ENCODE measurements around the gene JAGN1.
A peak's percentile ranks its signal among the peaks of the same experiment; 100 is the strongest.
"Not testable (repeated sequence)": the region's sequence is repeated elsewhere in the genome, so short reads cannot be mapped to it uniquely, and the experiment has no call there.

Gene JAGN1

GRCh38 chr3:9863058-9863772, 27.2 kb upstream of the JAGN1 start:
- H3K27ac ChIP-seq (ENCODE audit: poor library complexity, severe bottlenecking), result no peak overlapping the region
- no peaks in the 10 kb centered on the region for H3K36me3 ChIP-seq (ENCODE audit: low read depth)
- no peak for TF ChIP-seq CTCF (IDR thresholded peaks at IDR 0.05; ENCODE audit: poor library complexity, severe bottlenecking)
- no peak overlapping the region for H3K4me3 ChIP-seq (ENCODE audit: severe bottlenecking)
- DNase-seq (ENCODE audit: low spot score) (no peak), ATAC-seq (ENCODE audit: low read depth) (no peak)
- no peaks in the 10 kb centered on the region for H3K27me3 ChIP-seq (ENCODE audit: insufficient read depth, poor library complexity, severe bottlenecking)
- peaks cover 11% of the 10 kb centered on the region for H3K4me1 ChIP-seq (ENCODE audit: insufficient read depth, poor library complexity, severe bottlenecking)
- H3K9me3 ChIP-seq (ENCODE audit: severe bottlenecking), result no peaks in the 10 kb centered on the region

GRCh38 chr3:9864200-9864927, 26.0 kb upstream of the JAGN1 start:
- peak; percentile 69 for ATAC-seq (ENCODE audit: low read depth)
- Histone ChIP-seq H3K4me3 (ENCODE audit: severe bottlenecking) (no peak overlapping the region), H3K9me3 (ENCODE audit: severe bottlenecking) (no peaks in the 10 kb centered on the region), H3K27ac (ENCODE audit: poor library complexity, severe bottlenecking) (peak overlapping the region; percentile 46), H3K4me1 (ENCODE audit: insufficient read depth, poor library complexity, severe bottlenecking) (peaks cover 11% of the 10 kb centered on the region), H3K36me3 (ENCODE audit: low read depth) (no peaks in the 10 kb centered on the region), H3K27me3 (ENCODE audit: insufficient read depth, poor library complexity, severe bottlenecking) (no peaks in the 10 kb centered on the region)
- DNase-seq (ENCODE audit: low spot score), result no peak
- TF ChIP-seq CTCF (IDR thresholded peaks at IDR 0.05; ENCODE audit: poor library complexity, severe bottlenecking), result no peak

- H3K27me3 ChIP-seq (ENCODE audit: insufficient read depth, poor library complexity, severe bottlenecking); DNase-seq (ENCODE audit: low spot score); H3K36me3 ChIP-seq (ENCODE audit: low read depth); H3K9me3 ChIP-seq (ENCODE audit: severe bottlenecking); ATAC-seq (ENCODE audit: low read depth); H3K4me3 ChIP-seq (ENCODE audit: severe bottlenecking): not testable (repeated sequence)
- Histone ChIP-seq H3K4me1 (ENCODE audit: insufficient read depth, poor library complexity, severe bottlenecking) (peaks cover 11% of the 10 kb centered on the region), H3K27ac (ENCODE audit: poor library complexity, severe bottlenecking) (peak overlapping the region; percentile 46)
Observed at GRCh38 chr3:9865125-9865637, 25.2 kb upstream of the JAGN1 start.

GRCh38 chr3:9866639-9867038, 23.8 kb upstream of the JAGN1 start:
- no peaks in the 10 kb centered on the region for H3K36me3 ChIP-seq (ENCODE audit: low read depth)
- no peak overlapping the region for H3K4me3 ChIP-seq (ENCODE audit: severe bottlenecking)
- H3K27me3 ChIP-seq (ENCODE audit: insufficient read depth, poor library complexity, severe bottlenecking), result no peaks in the 10 kb centered on the region
- no peak for ATAC-seq (ENCODE audit: low read depth)
- no peak for TF ChIP-seq CTCF (IDR thresholded peaks at IDR 0.05; ENCODE audit: poor library complexity, severe bottlenecking)
- peaks cover 15% of the 10 kb centered on the region for H3K4me1 ChIP-seq (ENCODE audit: insufficient read depth, poor library complexity, severe bottlenecking)
- no peak overlapping the region for H3K27ac ChIP-seq (ENCODE audit: poor library complexity, severe bottlenecking)
- H3K9me3 ChIP-seq (ENCODE audit: severe bottlenecking), result no peaks in the 10 kb centered on the region
- no peak for DNase-seq (ENCODE audit: low spot score)

- H3K36me3 ChIP-seq (ENCODE audit: low read depth), result no peaks in the 10 kb centered on the region
- no peaks in the 10 kb centered on the region for H3K9me3 ChIP-seq (ENCODE audit: severe bottlenecking)
- no peak for ATAC-seq (ENCODE audit: low read depth)
Observed at GRCh38 chr3:9867106-9867505, 23.3 kb upstream of the JAGN1 start.

More at GRCh38 chr3:9867106-9867505, 23.3 kb upstream of the JAGN1 start:
- H3K27me3 ChIP-seq (ENCODE audit: insufficient read depth, poor library complexity, severe bottlenecking), result no peaks in the 10 kb centered on the region
- H3K4me3 ChIP-seq (ENCODE audit: severe bottlenecking), result no peak overlapping the region
- TF ChIP-seq CTCF (IDR thresholded peaks at IDR 0.05; ENCODE audit: poor library complexity, severe bottlenecking), result no peak
- no peak overlapping the region for H3K27ac ChIP-seq (ENCODE audit: poor library complexity, severe bottlenecking)
- no peak for DNase-seq (ENCODE audit: low spot score)
- peaks cover 15% of the 10 kb centered on the region for H3K4me1 ChIP-seq (ENCODE audit: insufficient read depth, poor library complexity, severe bottlenecking)
